ENCODE data around the gene RGL2. TPM values are rescaled to one million over a fixed set of nuclear protein-coding genes. Genes with fewer than 3 reads are reported as not detected.
"Not testable (repeated sequence)": the region's sequence is repeated elsewhere in the genome, so short reads cannot be mapped to it uniquely, and the experiment has no call there.

The RGL2 gene
- total RNA-seq, 1 experiment from 2014 or later: 84.4 TPM

DNA sequence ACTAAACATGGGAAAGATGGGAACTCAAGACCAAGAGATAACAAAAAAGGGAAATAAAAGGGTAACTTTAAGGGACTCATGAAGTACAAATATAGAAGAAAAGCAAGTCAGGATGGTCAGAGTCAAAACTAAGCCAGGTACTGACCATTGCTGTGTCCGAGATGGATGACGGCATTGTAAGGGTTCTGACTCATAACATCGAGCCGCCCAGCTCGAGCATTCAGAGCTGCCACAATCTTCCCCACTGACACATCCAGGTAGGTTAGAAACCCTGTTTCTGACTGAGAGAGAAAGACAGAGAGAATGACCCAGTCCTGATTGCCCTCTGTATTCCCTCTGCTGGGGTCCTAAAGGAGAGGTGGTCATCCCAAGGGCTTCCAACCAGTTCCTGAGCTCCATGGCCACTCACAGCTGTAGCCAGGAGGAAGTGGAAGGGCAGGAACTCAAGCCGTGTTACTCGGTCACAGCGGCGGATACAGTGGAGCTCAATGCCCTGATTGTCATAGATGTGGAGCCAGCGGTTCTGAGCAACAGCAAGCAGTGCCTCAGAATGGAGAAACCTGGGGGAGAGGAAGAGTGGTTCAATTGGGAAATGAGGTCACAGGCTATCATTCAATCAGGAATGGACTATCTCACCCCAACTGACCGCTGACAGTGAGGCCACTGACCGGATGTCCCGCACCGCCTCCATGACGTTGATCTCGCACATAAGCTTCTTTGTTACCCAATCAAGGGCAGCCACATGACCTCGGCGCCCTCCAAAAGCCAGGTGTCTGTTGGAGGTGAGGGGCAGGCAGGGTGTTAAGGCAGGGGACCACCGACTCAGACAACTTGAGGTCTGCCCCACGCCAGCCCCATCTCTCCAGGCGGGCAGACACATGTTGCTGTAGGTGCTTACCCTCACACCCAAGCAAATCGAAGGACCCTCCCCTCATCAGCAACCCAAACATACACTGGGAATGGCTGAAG, 11.5 kb downstream of the RGL2 start:
- no peak for DNase-seq (ENCODE audit: low read depth, low spot score)
- CTCF ChIA-PET: no interaction called here
- POLR2A ChIA-PET: no interaction called here
- H3K9me3 ChIP-seq (ENCODE audit: control insufficient read depth, insufficient read depth, low read depth, low read length): no peaks in the 10 kb centered on the region
- H3K4me1 ChIP-seq (ENCODE audit: control insufficient read depth, insufficient read depth, low read length): peaks cover 19% of the 10 kb centered on the region
- H3K36me3 ChIP-seq (ENCODE audit: control insufficient read depth, insufficient read depth, low read length): peaks cover 13% of the 10 kb centered on the region
- H3K27me3 ChIP-seq (ENCODE audit: control insufficient read depth, insufficient read depth, low read length): no peaks in the 10 kb centered on the region
- in situ Hi-C loops (cut with HindIII; ENCODE audit: low pct_unique_long_range_greater_than_20kb, low sequenced_read_pairs): no loop called here
- intact Hi-C loops (cut with micrococcal nuclease; ENCODE audit: unreplicated experiment): no loop called here
- H3K4me3 ChIP-seq (ENCODE audit: low read depth in 2 of 2, low read length in 2 of 2): peak overlapping the region in 1 of 2 experiments; percentile 91; a peak in 2 of 4 replicates
- ATAC-seq: no peak
- no peak overlapping the region; the same call in 1 of the 2 replicates for H3K27ac ChIP-seq (ENCODE audit: low read length)
- BruUV-seq (replicated peaks): no TSS peak
- TF ChIP-seq TCF7L2 (IDR thresholded peaks at IDR 0.05; ENCODE audit: low read depth, low read length): no peak
- TF ChIP-seq, protein P1, sequence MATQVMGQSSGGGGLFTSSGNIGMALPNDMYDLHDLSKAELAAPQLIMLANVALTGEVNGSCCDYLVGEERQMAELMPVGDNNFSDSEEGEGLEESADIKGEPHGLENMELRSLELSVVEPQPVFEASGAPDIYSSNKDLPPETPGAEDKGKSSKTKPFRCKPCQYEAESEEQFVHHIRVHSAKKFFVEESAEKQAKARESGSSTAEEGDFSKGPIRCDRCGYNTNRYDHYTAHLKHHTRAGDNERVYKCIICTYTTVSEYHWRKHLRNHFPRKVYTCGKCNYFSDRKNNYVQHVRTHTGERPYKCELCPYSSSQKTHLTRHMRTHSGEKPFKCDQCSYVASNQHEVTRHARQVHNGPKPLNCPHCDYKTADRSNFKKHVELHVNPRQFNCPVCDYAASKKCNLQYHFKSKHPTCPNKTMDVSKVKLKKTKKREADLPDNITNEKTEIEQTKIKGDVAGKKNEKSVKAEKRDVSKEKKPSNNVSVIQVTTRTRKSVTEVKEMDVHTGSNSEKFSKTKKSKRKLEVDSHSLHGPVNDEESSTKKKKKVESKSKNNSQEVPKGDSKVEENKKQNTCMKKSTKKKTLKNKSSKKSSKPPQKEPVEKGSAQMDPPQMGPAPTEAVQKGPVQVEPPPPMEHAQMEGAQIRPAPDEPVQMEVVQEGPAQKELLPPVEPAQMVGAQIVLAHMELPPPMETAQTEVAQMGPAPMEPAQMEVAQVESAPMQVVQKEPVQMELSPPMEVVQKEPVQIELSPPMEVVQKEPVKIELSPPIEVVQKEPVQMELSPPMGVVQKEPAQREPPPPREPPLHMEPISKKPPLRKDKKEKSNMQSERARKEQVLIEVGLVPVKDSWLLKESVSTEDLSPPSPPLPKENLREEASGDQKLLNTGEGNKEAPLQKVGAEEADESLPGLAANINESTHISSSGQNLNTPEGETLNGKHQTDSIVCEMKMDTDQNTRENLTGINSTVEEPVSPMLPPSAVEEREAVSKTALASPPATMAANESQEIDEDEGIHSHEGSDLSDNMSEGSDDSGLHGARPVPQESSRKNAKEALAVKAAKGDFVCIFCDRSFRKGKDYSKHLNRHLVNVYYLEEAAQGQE (IDR thresholded peaks at IDR 0.05; ENCODE audit: insufficient read depth in 1 of 2, low read depth in 2 of 2, low read length in 1 of 2): no peak
- TF ChIP-seq POLR2AphosphoS5 (IDR thresholded peaks at IDR 0.05; ENCODE audit: low read depth, low read length): no peak
- TF ChIP-seq, protein P2, sequence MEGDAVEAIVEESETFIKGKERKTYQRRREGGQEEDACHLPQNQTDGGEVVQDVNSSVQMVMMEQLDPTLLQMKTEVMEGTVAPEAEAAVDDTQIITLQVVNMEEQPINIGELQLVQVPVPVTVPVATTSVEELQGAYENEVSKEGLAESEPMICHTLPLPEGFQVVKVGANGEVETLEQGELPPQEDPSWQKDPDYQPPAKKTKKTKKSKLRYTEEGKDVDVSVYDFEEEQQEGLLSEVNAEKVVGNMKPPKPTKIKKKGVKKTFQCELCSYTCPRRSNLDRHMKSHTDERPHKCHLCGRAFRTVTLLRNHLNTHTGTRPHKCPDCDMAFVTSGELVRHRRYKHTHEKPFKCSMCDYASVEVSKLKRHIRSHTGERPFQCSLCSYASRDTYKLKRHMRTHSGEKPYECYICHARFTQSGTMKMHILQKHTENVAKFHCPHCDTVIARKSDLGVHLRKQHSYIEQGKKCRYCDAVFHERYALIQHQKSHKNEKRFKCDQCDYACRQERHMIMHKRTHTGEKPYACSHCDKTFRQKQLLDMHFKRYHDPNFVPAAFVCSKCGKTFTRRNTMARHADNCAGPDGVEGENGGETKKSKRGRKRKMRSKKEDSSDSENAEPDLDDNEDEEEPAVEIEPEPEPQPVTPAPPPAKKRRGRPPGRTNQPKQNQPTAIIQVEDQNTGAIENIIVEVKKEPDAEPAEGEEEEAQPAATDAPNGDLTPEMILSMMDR (IDR thresholded peaks at IDR 0.05): no peak
- no peak for TF ChIP-seq SIN3A (IDR thresholded peaks at IDR 0.05; ENCODE audit: borderline replicate concordance, insufficient read depth, low read depth, low read length)

DNA sequence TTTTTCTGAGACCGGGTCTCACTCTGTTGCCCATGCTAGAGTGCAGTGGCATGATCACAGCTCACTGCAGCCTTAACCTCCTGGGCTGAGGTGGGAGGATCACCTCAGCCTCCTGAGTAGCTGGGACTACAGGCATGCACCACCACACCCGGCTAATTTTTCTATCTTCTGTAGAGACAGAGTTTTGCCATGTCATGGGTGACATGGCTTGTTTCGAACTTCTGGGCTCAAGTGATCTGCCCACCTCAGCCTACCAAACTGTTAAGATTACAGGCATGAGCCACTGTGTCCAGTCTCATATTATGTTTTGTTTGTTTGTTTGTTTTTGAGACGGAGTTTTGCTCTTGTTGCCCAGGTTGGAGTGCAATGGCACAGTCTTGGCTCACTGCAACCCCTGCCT, 13.5 kb downstream of the RGL2 start:
- in situ Hi-C loops (cut with HindIII; ENCODE audit: low pct_unique_long_range_greater_than_20kb, low sequenced_read_pairs); H3K27me3 ChIP-seq (ENCODE audit: control insufficient read depth, insufficient read depth, low read length); ATAC-seq; H3K27ac ChIP-seq (ENCODE audit: low read length); DNase-seq (ENCODE audit: low read depth, low spot score); BruUV-seq (replicated peaks); CTCF ChIA-PET; intact Hi-C loops (cut with micrococcal nuclease; ENCODE audit: unreplicated experiment); POLR2A ChIA-PET; H3K4me3 ChIP-seq (ENCODE audit: low read depth in 2 of 2, low read length in 2 of 2); H3K9me3 ChIP-seq (ENCODE audit: control insufficient read depth, insufficient read depth, low read depth, low read length): not testable (repeated sequence)
- peaks cover 11% of the 10 kb centered on the region for H3K36me3 ChIP-seq (ENCODE audit: control insufficient read depth, insufficient read depth, low read length)
- H3K4me1 ChIP-seq (ENCODE audit: control insufficient read depth, insufficient read depth, low read length): peaks cover 12% of the 10 kb centered on the region

DNA sequence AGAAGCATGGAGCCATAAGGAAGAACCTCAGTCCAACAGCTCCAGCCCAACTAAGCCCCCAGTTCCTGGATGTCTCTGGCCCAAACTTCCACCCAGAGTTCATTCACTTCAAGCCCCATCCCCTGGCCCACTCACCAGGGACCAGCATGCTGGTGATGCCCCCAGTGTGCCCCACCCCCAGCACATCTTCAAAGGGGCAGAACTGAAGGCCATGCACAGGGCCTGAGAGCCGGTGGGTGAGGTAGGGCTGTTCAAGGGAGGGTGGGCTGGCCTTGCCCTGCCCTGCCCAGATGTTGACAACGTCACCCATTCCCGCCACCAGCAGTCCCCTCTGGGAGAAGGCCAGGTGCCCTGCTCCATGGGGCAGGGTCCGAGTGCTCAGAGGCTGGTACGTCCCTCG, 18.2 kb downstream of the RGL2 start:
- Histone ChIP-seq H3K27ac (ENCODE audit: low read length) (peak overlapping the region; percentile 19; the same call in 1 of the 2 replicates), H3K4me3 (ENCODE audit: low read depth in 2 of 2, low read length in 2 of 2) (no peak overlapping the region), H3K36me3 (ENCODE audit: control insufficient read depth, insufficient read depth, low read length) (peaks cover 3% of the 10 kb centered on the region; the same call in 1 of the 2 replicates), H3K4me1 (ENCODE audit: control insufficient read depth, insufficient read depth, low read length) (peaks cover 38% of the 10 kb centered on the region), H3K27me3 (ENCODE audit: control insufficient read depth, insufficient read depth, low read length) (no peaks in the 10 kb centered on the region), H3K9me3 (ENCODE audit: control insufficient read depth, insufficient read depth, low read depth, low read length) (no peaks in the 10 kb centered on the region)
- intact Hi-C loops (cut with micrococcal nuclease; ENCODE audit: unreplicated experiment): no loop called here
- DNase-seq (ENCODE audit: low read depth, low spot score) (no peak), ATAC-seq (no peak)
- no TSS peak for BruUV-seq (replicated peaks)
- TF ChIP-seq, protein P1 (IDR thresholded peaks at IDR 0.05; ENCODE audit: insufficient read depth in 1 of 2, low read depth in 2 of 2, low read length in 1 of 2): no peak
- TF ChIP-seq, protein P2 (IDR thresholded peaks at IDR 0.05): no peak
- TF ChIP-seq TCF7L2 (IDR thresholded peaks at IDR 0.05; ENCODE audit: low read depth, low read length) (no peak), POLR2AphosphoS5 (IDR thresholded peaks at IDR 0.05; ENCODE audit: low read depth, low read length) (no peak), SIN3A (IDR thresholded peaks at IDR 0.05; ENCODE audit: borderline replicate concordance, insufficient read depth, low read depth, low read length) (no peak)
- ChIA-PET CTCF (no interaction called here), POLR2A (interaction anchor here (0.6 to 0.9 kb wide), 3 partner anchors 9 to 145 kb away, joined by 3 to 4 read pairs (median 3); no protein-coding TSS in a partner anchor)
- in situ Hi-C loops (cut with HindIII; ENCODE audit: low pct_unique_long_range_greater_than_20kb, low sequenced_read_pairs): no loop called here
